Type B pancreatic cell (in vitro differentiated cells): ENCODE data around the gene NFE2L1. TPM values are rescaled to one million over a fixed set of nuclear protein-coding genes. Genes with fewer than 3 reads are reported as not detected.

ENCODE experiments used
- DNase-seq: peaks from one replicate; pipeline ENCODE4 v3.0.0; 2021; ENCODE audit warnings: mixed read lengths; ENCODE audit not compliant: unreplicated experiment; ENCODE audit errors: extremely low spot score
- H3K27ac Mint-ChIP-seq: 2 replicates; pipeline ENCODE4 v1.8.0; 2021; ENCODE audit warnings: mild to moderate bottlenecking, mixed read lengths
- H3K27me3 Mint-ChIP-seq: 2 replicates; pipeline ENCODE4 v1.8.0; 2021; ENCODE audit warnings: mixed read lengths
- H3K36me3 Mint-ChIP-seq: 2 replicates; pipeline ENCODE4 v1.8.0; 2021; ENCODE audit warnings: mixed read lengths
- H3K4me1 Mint-ChIP-seq: one replicate; pipeline ENCODE4 v1.8.0; 2021; ENCODE audit warnings: mixed read lengths; ENCODE audit not compliant: unreplicated experiment
- H3K4me3 Mint-ChIP-seq: 2 replicates; pipeline ENCODE4 v1.8.0; 2021; ENCODE audit warnings: mild to moderate bottlenecking, mixed read lengths
- H3K9me3 Mint-ChIP-seq: 2 replicates; pipeline ENCODE4 v1.8.0; 2021; ENCODE audit warnings: mixed read lengths
- total RNA-seq: library from RNA; stranded (reverse); gene quantifications from 2 replicates; pipeline ENCODE4 v1.2.1, GENCODE V29; 2021; ENCODE audit warnings: low replicate concordance
- TF ChIP-seq, protein P1 (sequence below): fragments of 200-600 bp; sonication (generic); conservative IDR thresholded peaks from 2 replicates; pipeline ENCODE4 v1.5.0; 2021; ENCODE audit warnings: antibody characterized with exemption, mild to moderate bottlenecking

The NFE2L1 gene
- total RNA-seq, 1 donor from 2014 or later, result 99.1 TPM

DNA sequence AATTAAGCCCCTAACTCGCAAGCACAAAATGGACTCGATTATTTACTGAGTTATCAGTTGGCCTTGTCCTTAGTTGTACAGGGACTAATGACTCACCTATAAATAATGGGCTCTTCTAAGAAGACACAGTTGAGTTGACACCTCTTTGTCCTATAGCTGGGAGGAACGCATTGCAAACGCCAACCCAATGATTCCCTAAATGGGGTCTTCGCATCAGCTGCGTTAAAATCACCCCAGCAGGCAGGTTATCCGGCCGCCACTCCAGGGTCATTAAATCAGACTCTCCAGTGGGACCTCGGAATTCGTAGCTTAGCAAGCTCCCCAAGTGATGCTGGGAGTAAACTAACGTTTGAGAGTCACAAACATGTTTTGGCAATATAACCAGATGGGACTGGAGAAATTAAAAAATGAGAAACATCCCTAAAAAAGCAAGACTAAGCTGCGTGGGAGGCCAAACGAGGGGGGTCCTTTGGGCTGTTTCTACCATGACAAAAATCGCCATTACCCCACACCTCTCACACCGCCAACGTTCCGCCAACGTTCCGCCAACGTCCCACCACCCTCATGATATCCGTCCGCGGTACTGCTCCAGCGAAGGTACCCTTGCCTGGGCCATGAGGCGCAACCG lies 932 bp upstream of the NFE2L1 start:
- Mint-ChIP-seq H3K9me3 (no peaks in the 10 kb centered on the region), H3K4me1 (peaks cover 52% of the 10 kb centered on the region)

DNA sequence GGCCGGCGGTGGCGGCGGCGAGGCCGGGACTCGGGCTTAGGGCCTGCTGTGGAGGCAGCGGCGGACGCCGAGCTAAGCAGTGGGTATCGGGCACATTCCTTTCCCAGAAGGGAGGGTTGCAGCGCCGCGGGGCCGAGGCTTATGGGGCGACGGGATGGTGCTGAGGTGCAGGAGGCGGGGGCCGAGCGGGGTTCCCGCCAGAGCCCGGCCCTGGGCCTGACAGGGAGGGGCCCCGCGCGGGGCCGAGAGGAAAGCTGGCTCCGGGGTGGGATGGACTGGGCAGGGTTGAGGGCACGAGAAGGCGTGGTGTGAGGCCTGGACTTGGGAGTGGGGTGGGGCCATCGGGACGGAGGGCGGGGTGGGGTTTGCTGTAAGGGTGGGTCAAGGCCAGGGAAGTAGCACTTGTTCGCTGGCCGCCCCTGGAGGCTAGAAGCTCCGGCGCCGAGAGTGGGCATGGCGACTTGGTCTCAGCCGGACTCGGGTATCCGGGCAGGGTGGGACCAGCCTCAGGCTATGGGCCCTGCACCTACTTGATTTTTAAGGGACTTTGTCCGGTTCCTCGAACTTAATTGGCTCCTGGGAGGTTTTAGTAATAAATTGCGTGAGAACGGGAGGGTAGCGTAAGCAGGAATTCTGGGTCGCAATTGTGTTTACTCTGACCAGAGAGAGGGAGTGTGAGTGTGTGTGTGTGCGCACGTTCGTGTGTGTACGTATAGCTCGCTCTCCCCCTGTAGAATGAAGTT lies 396 bp downstream of the NFE2L1 start:
- peaks cover 63% of the 10 kb centered on the region for H3K4me1 Mint-ChIP-seq
- TF ChIP-seq, protein P1, sequence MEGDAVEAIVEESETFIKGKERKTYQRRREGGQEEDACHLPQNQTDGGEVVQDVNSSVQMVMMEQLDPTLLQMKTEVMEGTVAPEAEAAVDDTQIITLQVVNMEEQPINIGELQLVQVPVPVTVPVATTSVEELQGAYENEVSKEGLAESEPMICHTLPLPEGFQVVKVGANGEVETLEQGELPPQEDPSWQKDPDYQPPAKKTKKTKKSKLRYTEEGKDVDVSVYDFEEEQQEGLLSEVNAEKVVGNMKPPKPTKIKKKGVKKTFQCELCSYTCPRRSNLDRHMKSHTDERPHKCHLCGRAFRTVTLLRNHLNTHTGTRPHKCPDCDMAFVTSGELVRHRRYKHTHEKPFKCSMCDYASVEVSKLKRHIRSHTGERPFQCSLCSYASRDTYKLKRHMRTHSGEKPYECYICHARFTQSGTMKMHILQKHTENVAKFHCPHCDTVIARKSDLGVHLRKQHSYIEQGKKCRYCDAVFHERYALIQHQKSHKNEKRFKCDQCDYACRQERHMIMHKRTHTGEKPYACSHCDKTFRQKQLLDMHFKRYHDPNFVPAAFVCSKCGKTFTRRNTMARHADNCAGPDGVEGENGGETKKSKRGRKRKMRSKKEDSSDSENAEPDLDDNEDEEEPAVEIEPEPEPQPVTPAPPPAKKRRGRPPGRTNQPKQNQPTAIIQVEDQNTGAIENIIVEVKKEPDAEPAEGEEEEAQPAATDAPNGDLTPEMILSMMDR, result peak; percentile 25
- no peaks in the 10 kb centered on the region for H3K9me3 Mint-ChIP-seq
- H3K4me3 Mint-ChIP-seq, result peak overlapping the region; percentile 96
- DNase-seq, result peak; percentile 79
- no peaks in the 10 kb centered on the region for H3K27me3 Mint-ChIP-seq
- peaks cover 7% of the 10 kb centered on the region for H3K36me3 Mint-ChIP-seq
- peak overlapping the region; percentile 100 for H3K27ac Mint-ChIP-seq

More for the DNA sequence above, 932 bp upstream of the NFE2L1 start:
- peaks cover 3% of the 10 kb centered on the region for H3K27me3 Mint-ChIP-seq
- peak overlapping the region; percentile 96 for H3K4me3 Mint-ChIP-seq
- H3K27ac Mint-ChIP-seq, result peak overlapping the region; percentile 100
- TF ChIP-seq, protein P1, result no peak
- no peak for DNase-seq
- peaks cover 8% of the 10 kb centered on the region for H3K36me3 Mint-ChIP-seq

DNA sequence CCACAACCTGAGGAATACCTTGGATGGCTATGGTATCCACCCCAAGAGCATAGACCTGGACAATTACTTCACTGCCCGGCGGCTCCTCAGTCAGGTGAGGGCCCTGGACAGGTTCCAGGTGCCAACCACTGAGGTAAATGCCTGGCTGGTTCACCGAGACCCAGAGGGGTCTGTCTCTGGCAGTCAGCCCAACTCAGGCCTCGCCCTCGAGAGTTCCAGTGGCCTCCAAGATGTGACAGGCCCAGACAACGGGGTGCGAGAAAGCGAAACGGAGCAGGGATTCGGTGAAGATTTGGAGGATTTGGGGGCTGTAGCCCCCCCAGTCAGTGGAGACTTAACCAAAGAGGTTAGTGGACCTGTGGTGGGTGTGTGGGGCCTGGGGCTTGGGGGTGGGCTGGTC lies 3.1 kb downstream of the NFE2L1 start:
- peak overlapping the region; percentile 100 for H3K27ac Mint-ChIP-seq

DNA sequence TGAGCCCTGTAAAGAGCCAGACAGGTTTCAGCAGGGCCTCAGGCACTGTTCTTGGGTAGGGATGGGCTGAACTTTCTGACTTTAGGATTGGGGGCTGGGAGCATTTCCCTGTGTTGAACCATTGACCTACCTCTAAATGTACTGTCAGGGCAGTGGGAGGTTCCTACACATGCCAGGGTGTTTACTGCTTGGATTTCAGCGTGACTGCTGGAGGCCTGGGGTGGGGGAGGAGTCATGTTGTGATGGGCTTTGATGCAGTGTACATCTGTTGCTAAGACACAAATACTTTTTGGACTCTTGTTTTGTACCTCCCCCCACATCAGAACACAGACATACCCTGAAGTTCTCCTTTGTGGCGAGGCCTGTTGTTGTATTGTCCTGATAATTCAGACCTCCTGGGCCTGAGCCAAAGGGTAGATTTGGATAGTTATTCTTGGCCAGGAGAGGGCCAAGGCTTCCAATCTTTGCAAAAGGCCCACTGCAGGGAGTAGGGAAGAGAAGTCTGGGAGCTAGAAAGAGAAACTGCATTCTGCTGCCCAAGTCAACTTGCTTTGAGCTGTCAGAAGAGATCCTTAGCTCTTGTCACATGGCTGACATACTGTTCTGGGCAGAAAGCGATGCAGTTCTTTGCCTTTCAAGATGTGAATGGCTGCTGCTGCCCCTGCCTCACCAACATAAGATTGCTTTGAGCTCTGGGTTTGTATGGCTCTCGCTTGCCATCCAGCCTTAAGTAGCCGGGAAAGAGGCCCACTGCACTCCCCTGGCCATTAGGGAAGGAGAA lies 3.7 kb downstream of the NFE2L1 start:
- TF ChIP-seq, protein P1, result no peak

More for the DNA sequence above, 3.1 kb downstream of the NFE2L1 start:
- Mint-ChIP-seq H3K4me3 (peak overlapping the region; percentile 96), H3K4me1 (peaks cover 66% of the 10 kb centered on the region), H3K36me3 (peaks cover 13% of the 10 kb centered on the region), H3K27me3 (no peaks in the 10 kb centered on the region), H3K9me3 (no peaks in the 10 kb centered on the region)
- TF ChIP-seq, protein P1, result no peak
- DNase-seq, result no peak

DNA sequence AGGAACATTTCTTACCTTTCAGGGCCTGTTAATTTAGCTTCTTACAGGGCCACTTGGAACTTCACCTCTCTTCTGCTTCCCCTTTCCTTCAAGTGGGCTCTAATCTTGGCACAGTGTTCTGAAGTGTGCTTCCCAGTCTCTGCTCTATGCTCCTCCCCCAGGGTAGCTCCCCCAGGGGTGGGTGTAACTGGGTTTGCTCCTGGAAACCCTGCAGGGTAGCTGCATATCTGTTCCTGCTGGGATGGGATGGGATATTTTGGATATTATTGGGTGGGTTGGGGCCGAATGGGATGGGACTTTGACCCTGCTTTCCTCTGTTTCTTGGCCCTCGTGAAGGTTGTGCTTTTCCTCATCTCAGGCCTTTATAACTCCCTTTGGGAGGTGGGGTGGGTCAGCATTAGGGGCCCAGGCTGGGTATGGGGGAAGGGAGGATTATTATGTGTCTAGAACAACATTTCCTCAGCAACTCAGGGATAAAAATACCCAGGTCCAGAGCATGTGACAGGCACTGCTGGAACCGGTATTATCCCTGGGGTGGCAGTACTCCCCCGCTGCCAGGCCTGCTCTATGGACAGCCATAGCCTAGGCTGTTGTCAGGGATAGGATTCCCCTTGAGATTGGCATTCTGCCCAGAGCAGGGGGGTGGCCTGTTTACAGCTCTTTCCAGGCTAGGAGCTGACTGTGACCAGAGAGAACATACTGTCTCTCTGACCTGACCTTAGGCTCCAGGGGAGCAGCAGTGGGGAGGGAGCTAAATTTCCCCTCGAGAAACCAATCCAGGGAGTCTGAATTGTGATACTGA lies 5.0 kb downstream of the NFE2L1 start:
- peaks cover 17% of the 10 kb centered on the region for H3K36me3 Mint-ChIP-seq
- peaks cover 58% of the 10 kb centered on the region for H3K4me1 Mint-ChIP-seq
- H3K27me3 Mint-ChIP-seq, result no peaks in the 10 kb centered on the region
- H3K27ac Mint-ChIP-seq, result peak overlapping the region; percentile 100
- H3K9me3 Mint-ChIP-seq, result no peaks in the 10 kb centered on the region
- TF ChIP-seq, protein P1, result no peak
- peak overlapping the region; percentile 96 for H3K4me3 Mint-ChIP-seq
- no peak for DNase-seq

More for the DNA sequence above, 3.7 kb downstream of the NFE2L1 start:
- Mint-ChIP-seq H3K27me3 (no peaks in the 10 kb centered on the region), H3K4me3 (peak overlapping the region; percentile 96), H3K4me1 (peaks cover 62% of the 10 kb centered on the region), H3K9me3 (no peaks in the 10 kb centered on the region), H3K36me3 (peaks cover 17% of the 10 kb centered on the region), H3K27ac (peak overlapping the region; percentile 100)
- no peak for DNase-seq
